Heart left ventricle (tissue), 13 donors: ENCODE results near the gene GYPC.

Experiments used
- POLR2A ChIP-seq, 2 donors: fragments of 450-650 bp; IDR thresholded peaks; one replicate each; pipeline ENCODE4 v1.6.1; 2017; ENCODE audit warnings: antibody characterized with exemption in 2 of 2, mild to moderate bottlenecking in 2 of 2, moderate library complexity in 2 of 2
- TF ChIP-seq, protein P1 (sequence below), 12 donors: fragments of 200-600 bp; sonication (generic) in 4 of 12; IDR thresholded peaks; one replicate each; pipeline versions ENCODE4 v1.5.0 to v1.8.0; 2018 to 2022; ENCODE audit warnings: antibody characterized with exemption in 12 of 12, mild to moderate bottlenecking in 5 of 12
- donor health status: ischemic (EF 13 %, LVEDD 7.1; RV severe dilation, severe dysfunction).
- donor health status: DM: no; HTN: yes; CAD: no.
- donor health status: DM: no; HTN: no; CAD: no.
- donor health status: ischemic (EF 25% LVEDD 6.9; RV normal size, moderate dysfunction).
- donor health status: ischemic (EF 25% LVEDD 5.7; RV mildly dilated, moderate dysfunction).
- donor health status: ischemic (EF 35%, LVEDD 5.7; RV mildly dilated, moderate dysfunction).
- donor health status: nonischemic (EF 11% LVEDD 7.7; RV severe dilation, severe dysfunction).
- donor health status: DM: yes; HTN: yes; CAD: no.
- donor health status: PGD.
- donor health status: ischemic (EF 29% LVEDD 5.4; RV normal size, mild dysfunction).
- donor health status: nonischemic (EF 23%, LVEDD 6.1; RV moderate dilation, normal function).

DNA sequence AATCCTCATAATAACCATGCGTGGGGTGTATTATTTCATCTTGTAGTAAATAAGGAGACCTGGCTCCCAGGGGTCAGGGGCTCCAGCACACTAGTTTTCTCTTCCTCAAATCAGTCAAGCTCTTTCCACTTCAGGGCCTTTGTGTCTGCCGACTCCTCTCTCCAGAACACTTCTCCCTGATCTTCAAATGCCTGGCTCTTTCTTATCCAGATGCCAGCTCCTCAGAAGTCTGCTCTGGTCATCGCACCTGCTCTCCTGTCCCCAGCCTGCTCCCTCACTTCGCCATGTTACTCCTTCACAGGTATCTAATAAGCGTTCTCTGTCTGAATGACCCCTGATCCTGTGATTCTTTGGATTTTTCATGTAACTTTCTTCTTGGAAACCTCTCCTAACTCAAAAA lies 62.0 kb downstream of the GYPC start:
- TF ChIP-seq POLR2A (IDR thresholded peaks at IDR 0.05) = no peak
- TF ChIP-seq, protein P1, sequence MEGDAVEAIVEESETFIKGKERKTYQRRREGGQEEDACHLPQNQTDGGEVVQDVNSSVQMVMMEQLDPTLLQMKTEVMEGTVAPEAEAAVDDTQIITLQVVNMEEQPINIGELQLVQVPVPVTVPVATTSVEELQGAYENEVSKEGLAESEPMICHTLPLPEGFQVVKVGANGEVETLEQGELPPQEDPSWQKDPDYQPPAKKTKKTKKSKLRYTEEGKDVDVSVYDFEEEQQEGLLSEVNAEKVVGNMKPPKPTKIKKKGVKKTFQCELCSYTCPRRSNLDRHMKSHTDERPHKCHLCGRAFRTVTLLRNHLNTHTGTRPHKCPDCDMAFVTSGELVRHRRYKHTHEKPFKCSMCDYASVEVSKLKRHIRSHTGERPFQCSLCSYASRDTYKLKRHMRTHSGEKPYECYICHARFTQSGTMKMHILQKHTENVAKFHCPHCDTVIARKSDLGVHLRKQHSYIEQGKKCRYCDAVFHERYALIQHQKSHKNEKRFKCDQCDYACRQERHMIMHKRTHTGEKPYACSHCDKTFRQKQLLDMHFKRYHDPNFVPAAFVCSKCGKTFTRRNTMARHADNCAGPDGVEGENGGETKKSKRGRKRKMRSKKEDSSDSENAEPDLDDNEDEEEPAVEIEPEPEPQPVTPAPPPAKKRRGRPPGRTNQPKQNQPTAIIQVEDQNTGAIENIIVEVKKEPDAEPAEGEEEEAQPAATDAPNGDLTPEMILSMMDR (IDR thresholded peaks at IDR 0.05) = no peak
